ENCODE results near the gene AOPEP.
"Not testable (repeated sequence)": the region's sequence is repeated elsewhere in the genome, so short reads cannot be mapped to it uniquely, and the experiment has no call there.

Gene AOPEP

GRCh38 chr9:94952565-94953373 lies 226.3 kb downstream of the AOPEP start:
- no peak for TF ChIP-seq CTCF (IDR thresholded peaks at IDR 0.05)
- peak; percentile 84 for DNase-seq (ENCODE audit: low spot score)
- Histone ChIP-seq H3K27ac (peak overlapping the region; percentile 61 to 79), H3K4me3 (peak overlapping the region; percentile 12)

- H3K27ac ChIP-seq: no peak overlapping the region
- no peak for DNase-seq (ENCODE audit: low spot score)
- no peak overlapping the region for H3K4me3 ChIP-seq
- no peak for TF ChIP-seq CTCF (IDR thresholded peaks at IDR 0.05)
Measured at GRCh38 chr9:94956731-94957130, 230.2 kb downstream of the AOPEP start.

- no peak for DNase-seq (ENCODE audit: low spot score)
- no peak overlapping the region for H3K4me3 ChIP-seq
- no peak overlapping the region for H3K27ac ChIP-seq
- no peak for TF ChIP-seq CTCF (IDR thresholded peaks at IDR 0.05)
Measured at GRCh38 chr9:94960964-94961363, 234.5 kb downstream of the AOPEP start.

GRCh38 chr9:94961870-94962269 lies 235.4 kb downstream of the AOPEP start:
- TF ChIP-seq CTCF (IDR thresholded peaks at IDR 0.05): no peak
- Histone ChIP-seq H3K4me3 (no peak overlapping the region), H3K27ac (no peak overlapping the region)
- no peak for DNase-seq (ENCODE audit: low spot score)

- not testable (repeated sequence) for H3K4me3 ChIP-seq; DNase-seq (ENCODE audit: low spot score); H3K27ac ChIP-seq
Measured at GRCh38 chr9:94965631-94966030, 239.1 kb downstream of the AOPEP start.

GRCh38 chr9:94966046-94966445 lies 239.5 kb downstream of the AOPEP start:
- DNase-seq (ENCODE audit: low spot score); H3K27ac ChIP-seq; H3K4me3 ChIP-seq: not testable (repeated sequence)

- Histone ChIP-seq H3K4me3 (no peak overlapping the region), H3K27ac (no peak overlapping the region)
- TF ChIP-seq CTCF (IDR thresholded peaks at IDR 0.05): no peak
- no peak for DNase-seq (ENCODE audit: low spot score)
Measured at GRCh38 chr9:94967482-94967881, 241.0 kb downstream of the AOPEP start.

GRCh38 chr9:94971378-94972131 lies 245.1 kb downstream of the AOPEP start:
- DNase-seq (ENCODE audit: low spot score): no peak
- no peak for TF ChIP-seq CTCF (IDR thresholded peaks at IDR 0.05)
- H3K27ac ChIP-seq: peak overlapping the region; percentile 15 to 70
- H3K4me3 ChIP-seq: no peak overlapping the region

Measured in coronary artery (tissue), 2 donors.